Ishikawa (cell line): ENCODE results near the gene PINK1.

Experiments used
- CEBPB ChIP-seq: IDR thresholded peaks from 2 replicates; pipeline ENCODE4 v1.6.1; 2012
- CREB1 ChIP-seq: IDR thresholded peaks from 2 replicates; pipeline ENCODE4 v1.6.1; 2012; ENCODE audit warnings: low read depth
- EGR1 ChIP-seq: IDR thresholded peaks from 2 replicates; pipeline ENCODE4 v1.6.1; 2012
- EP300 ChIP-seq: IDR thresholded peaks from 2 replicates; pipeline ENCODE4 v1.6.1; 2012; ENCODE audit warnings: borderline replicate concordance
- FOXM1 ChIP-seq: IDR thresholded peaks from 2 replicates; pipeline ENCODE4 v1.6.1; 2012; ENCODE audit warnings: low read depth, borderline replicate concordance
- NFIC ChIP-seq: IDR thresholded peaks from 2 replicates; pipeline ENCODE4 v1.6.1; 2012
- RAD21 ChIP-seq: IDR thresholded peaks from 2 replicates; pipeline ENCODE4 v1.6.1; 2012; ENCODE audit warnings: low read depth
- TAF1 ChIP-seq: IDR thresholded peaks from 2 replicates; pipeline ENCODE4 v1.6.1; 2012; ENCODE audit warnings: low read depth, mild to moderate bottlenecking
- TCF12 ChIP-seq: IDR thresholded peaks from 2 replicates; pipeline ENCODE4 v1.6.1; 2012; ENCODE audit warnings: low read depth
- TEAD4 ChIP-seq: IDR thresholded peaks from 2 replicates; pipeline ENCODE4 v1.6.1; 2012
- YY1 ChIP-seq: IDR thresholded peaks from 2 replicates; pipeline ENCODE4 v1.6.1; 2012; ENCODE audit warnings: low read depth
- ZBTB7A ChIP-seq: IDR thresholded peaks from 2 replicates; pipeline ENCODE4 v1.6.1; 2012; ENCODE audit warnings: low read depth
- TF ChIP-seq, protein P1 (sequence below): IDR thresholded peaks from 2 replicates; pipeline ENCODE4 v1.6.1; 2012; ENCODE audit warnings: low read depth, mild to moderate bottlenecking
- TF ChIP-seq, protein P2 (sequence below): IDR thresholded peaks from 2 replicates; pipeline ENCODE4 v1.6.1; 2012
- TF ChIP-seq, protein P3 (sequence below): IDR thresholded peaks from 2 replicates; pipeline ENCODE4 v1.6.1; 2012

PINK1 gene

DNA sequence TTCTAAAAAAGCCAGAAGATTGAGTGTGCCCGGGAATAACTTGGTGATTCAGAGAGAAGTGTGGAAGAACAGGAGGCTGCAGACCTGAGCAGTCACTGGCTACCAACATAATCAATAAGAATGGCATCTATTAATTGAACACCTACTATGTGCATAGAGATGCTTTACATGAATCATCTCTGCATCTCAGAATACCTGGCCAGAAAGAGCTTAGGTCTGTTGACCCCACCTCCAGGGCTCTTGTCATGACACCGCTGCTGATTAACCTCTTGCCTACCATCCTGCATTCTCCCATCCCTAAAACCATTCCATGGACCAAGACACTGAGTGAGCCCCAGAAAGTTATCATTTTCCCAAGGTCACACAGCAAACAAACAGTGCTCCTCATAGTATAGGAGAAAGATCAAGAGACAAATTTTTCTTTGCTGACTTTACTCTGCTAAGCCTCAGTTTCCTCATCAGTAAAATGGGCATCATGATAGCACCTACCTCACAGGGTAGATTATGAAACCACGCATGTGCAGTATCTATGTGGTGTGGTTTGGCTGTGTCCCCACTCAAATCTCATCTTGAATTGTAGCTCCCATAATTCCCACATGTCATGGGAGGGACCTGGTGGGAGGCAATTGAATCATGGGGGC lies 16.3 kb upstream of the PINK1 start:
- TF ChIP-seq CREB1: no peak
- TF ChIP-seq ZBTB7A: no peak
- TF ChIP-seq, protein P1, sequence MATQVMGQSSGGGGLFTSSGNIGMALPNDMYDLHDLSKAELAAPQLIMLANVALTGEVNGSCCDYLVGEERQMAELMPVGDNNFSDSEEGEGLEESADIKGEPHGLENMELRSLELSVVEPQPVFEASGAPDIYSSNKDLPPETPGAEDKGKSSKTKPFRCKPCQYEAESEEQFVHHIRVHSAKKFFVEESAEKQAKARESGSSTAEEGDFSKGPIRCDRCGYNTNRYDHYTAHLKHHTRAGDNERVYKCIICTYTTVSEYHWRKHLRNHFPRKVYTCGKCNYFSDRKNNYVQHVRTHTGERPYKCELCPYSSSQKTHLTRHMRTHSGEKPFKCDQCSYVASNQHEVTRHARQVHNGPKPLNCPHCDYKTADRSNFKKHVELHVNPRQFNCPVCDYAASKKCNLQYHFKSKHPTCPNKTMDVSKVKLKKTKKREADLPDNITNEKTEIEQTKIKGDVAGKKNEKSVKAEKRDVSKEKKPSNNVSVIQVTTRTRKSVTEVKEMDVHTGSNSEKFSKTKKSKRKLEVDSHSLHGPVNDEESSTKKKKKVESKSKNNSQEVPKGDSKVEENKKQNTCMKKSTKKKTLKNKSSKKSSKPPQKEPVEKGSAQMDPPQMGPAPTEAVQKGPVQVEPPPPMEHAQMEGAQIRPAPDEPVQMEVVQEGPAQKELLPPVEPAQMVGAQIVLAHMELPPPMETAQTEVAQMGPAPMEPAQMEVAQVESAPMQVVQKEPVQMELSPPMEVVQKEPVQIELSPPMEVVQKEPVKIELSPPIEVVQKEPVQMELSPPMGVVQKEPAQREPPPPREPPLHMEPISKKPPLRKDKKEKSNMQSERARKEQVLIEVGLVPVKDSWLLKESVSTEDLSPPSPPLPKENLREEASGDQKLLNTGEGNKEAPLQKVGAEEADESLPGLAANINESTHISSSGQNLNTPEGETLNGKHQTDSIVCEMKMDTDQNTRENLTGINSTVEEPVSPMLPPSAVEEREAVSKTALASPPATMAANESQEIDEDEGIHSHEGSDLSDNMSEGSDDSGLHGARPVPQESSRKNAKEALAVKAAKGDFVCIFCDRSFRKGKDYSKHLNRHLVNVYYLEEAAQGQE: no peak
- no peak for TF ChIP-seq EGR1
- TF ChIP-seq, protein P2, sequence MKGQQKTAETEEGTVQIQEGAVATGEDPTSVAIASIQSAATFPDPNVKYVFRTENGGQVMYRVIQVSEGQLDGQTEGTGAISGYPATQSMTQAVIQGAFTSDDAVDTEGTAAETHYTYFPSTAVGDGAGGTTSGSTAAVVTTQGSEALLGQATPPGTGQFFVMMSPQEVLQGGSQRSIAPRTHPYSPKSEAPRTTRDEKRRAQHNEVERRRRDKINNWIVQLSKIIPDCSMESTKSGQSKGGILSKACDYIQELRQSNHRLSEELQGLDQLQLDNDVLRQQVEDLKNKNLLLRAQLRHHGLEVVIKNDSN: no peak
- no peak for TF ChIP-seq NFIC
- TF ChIP-seq TAF1: no peak
- no peak for TF ChIP-seq RAD21
- TF ChIP-seq EP300: no peak
- TF ChIP-seq FOXM1: no peak
- TF ChIP-seq CEBPB: no peak
- no peak for TF ChIP-seq TEAD4
- TF ChIP-seq, protein P3, sequence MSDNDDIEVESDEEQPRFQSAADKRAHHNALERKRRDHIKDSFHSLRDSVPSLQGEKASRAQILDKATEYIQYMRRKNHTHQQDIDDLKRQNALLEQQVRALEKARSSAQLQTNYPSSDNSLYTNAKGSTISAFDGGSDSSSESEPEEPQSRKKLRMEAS: no peak

DNA sequence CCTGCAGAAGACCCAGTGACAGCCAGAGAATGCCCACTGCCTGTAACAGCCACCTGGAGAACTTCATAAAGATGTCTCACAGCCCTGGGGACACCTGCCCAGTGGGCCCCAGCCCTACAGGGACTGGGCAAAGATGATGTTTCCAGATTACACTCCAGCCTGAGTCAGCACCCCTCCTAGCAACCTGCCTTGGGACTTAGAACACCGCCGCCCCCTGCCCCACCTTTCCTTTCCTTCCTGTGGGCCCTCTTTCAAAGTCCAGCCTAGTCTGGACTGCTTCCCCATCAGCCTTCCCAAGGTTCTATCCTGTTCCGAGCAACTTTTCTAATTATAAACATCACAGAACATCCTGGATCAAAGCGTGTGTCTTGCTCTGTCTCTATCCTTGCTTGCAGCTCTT lies 14.7 kb upstream of the PINK1 start:
- TF ChIP-seq FOXM1: no peak
- TF ChIP-seq TAF1: no peak
- no peak for TF ChIP-seq RAD21
- no peak for TF ChIP-seq YY1
- TF ChIP-seq CREB1: no peak
- TF ChIP-seq, protein P3: no peak
- TF ChIP-seq TCF12: no peak

DNA sequence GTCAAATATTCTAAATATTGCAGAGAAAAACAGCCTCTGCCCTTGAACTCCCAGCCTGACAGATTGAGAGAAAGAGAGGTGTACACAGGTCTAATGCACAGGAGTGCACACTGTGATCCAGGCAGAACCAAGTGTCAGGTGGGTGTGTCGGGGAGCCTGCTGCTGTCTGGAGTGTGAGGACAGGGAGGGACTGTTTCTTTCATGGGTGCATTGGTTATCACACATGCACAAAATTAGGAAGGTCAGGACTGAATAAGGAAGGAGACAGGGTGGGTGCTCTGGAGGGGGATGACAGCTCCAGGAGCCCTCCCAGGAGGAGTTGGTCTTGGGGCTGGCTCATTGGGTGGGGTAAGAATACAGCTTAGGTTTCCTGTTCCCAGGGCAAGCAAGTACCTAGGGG lies 13.3 kb upstream of the PINK1 start:
- TF ChIP-seq, protein P2: no peak
- TF ChIP-seq CEBPB (no peak), ZBTB7A (no peak), EP300 (no peak), EGR1 (no peak), FOXM1 (no peak), CREB1 (no peak), RAD21 (no peak), TEAD4 (no peak), NFIC (no peak), TCF12 (no peak), TAF1 (no peak), YY1 (no peak)
- TF ChIP-seq, protein P3: no peak
- TF ChIP-seq, protein P1: no peak

DNA sequence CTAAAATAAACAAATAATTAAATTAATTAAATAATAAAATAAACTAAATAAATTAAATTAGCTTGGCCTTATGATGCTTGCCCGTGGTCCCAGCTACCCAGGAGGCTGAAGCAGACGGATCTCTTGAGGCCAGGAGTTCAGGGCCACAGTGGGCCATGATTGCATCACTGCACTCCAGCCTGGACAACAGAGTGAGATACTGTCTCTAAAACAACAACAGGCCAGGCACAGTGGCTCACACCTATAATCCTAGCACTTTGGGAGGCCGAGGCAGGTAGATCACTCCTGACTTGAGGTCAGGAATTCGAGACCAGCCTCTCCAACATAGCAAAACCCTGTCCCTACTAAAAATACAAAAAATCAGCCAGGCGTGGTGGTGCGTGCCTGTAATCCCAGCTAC lies 12.2 kb upstream of the PINK1 start:
- TF ChIP-seq FOXM1: no peak
- TF ChIP-seq EP300: no peak
- TF ChIP-seq TCF12: no peak
- no peak for TF ChIP-seq EGR1
- no peak for TF ChIP-seq CEBPB
- TF ChIP-seq, protein P1: no peak
- no peak for TF ChIP-seq NFIC
- TF ChIP-seq TAF1: no peak
- no peak for TF ChIP-seq YY1
- no peak for TF ChIP-seq ZBTB7A
- no peak for TF ChIP-seq CREB1
- TF ChIP-seq RAD21: no peak
- TF ChIP-seq, protein P3: no peak
- TF ChIP-seq, protein P2: no peak
- no peak for TF ChIP-seq TEAD4
